WTC11 (cell line): ENCODE measurements around the gene ENTR1. TPM values are rescaled to one million over a fixed set of nuclear protein-coding genes. Genes with fewer than 3 reads are reported as not detected.

ENCODE experiments used
- ATAC-seq: fragments of 200-7000 bp; cut with Tn5 transposase; 2 replicates; pipeline ENCODE4 v1.10.0; 2021; ENCODE audit warnings: mild to moderate bottlenecking, moderate library complexity
- CTCF ChIA-PET: fragments of 300-600 bp; sonication (Branson Sonifier 250); formaldehyde crosslinking; loops from one replicate; lab custom pipeline; 2021; ENCODE audit warnings: antibody characterized with exemption; lab: Charles Lee
- POLR2A ChIA-PET: fragments of 350-600 bp; sonication (Branson Sonifier 250); formaldehyde crosslinking; loops from one replicate; lab custom pipeline; 2021; ENCODE audit warnings: antibody characterized with exemption; lab: Charles Lee
- DNase-seq: peaks from one replicate; pipeline ENCODE4 v3.0.0; 2021; ENCODE audit warnings: low spot score
- H3K27ac Mint-ChIP-seq: 2 replicates; pipeline ENCODE4 v1.8.0; 2021; ENCODE audit warnings: mixed read lengths
- H3K27me3 Mint-ChIP-seq: 2 replicates; pipeline ENCODE4 v1.8.0; 2021; ENCODE audit warnings: low read depth, mild to moderate bottlenecking, moderate library complexity, mixed read lengths
- H3K36me3 Mint-ChIP-seq: 2 replicates; pipeline ENCODE4 v1.8.0; 2021; ENCODE audit warnings: mixed read lengths
- H3K4me1 Mint-ChIP-seq: 2 replicates; pipeline ENCODE4 v1.8.0; 2022; ENCODE audit warnings: mixed read lengths
- H3K4me3 Mint-ChIP-seq: 2 replicates; pipeline ENCODE4 v1.8.0; 2021; ENCODE audit warnings: mild to moderate bottlenecking, moderate library complexity, mixed read lengths
- H3K9me3 Mint-ChIP-seq: 2 replicates; pipeline ENCODE4 v1.8.0; 2021; ENCODE audit warnings: mixed read lengths
- ATF6 ChIP-seq: sonication (generic); formaldehyde crosslinking; IDR thresholded peaks from 2 replicates; pipeline ENCODE4 v1.8.1; 2023; ENCODE audit warnings: mild to moderate bottlenecking, missing genetic modification reagents
- CREM ChIP-seq: sonication (generic); formaldehyde crosslinking; IDR thresholded peaks from 2 replicates; pipeline ENCODE4 v1.8.1; 2022; ENCODE audit warnings: mild to moderate bottlenecking, missing genetic modification reagents, moderate library complexity
- FOXP1 ChIP-seq: sonication (generic); formaldehyde crosslinking; IDR thresholded peaks from 2 replicates; pipeline ENCODE4 v1.8.0; 2022; ENCODE audit warnings: missing genetic modification reagents, mild to moderate bottlenecking, moderate library complexity, borderline replicate concordance
- JUN ChIP-seq: sonication (generic); formaldehyde crosslinking; IDR thresholded peaks from 2 replicates; pipeline ENCODE4 v1.8.0; 2023; ENCODE audit warnings: mild to moderate bottlenecking, missing genetic modification reagents
- NFATC4 ChIP-seq: fragments of 250-450 bp; sonication (Bioruptor Pico); IDR thresholded peaks from 2 replicates; pipeline ENCODE4 v1.9.0; 2021; ENCODE audit warnings: mild to moderate bottlenecking
- OVOL2 ChIP-seq: fragments of 250-450 bp; sonication (Bioruptor Pico); IDR thresholded peaks from 2 replicates; pipeline ENCODE4 v1.9.0; 2021; ENCODE audit warnings: mild to moderate bottlenecking, borderline replicate concordance
- RORB ChIP-seq: fragments of 250-450 bp; sonication (Bioruptor Pico); IDR thresholded peaks from 2 replicates; pipeline ENCODE4 v1.9.0; 2021; ENCODE audit warnings: mild to moderate bottlenecking
- SMAD3 ChIP-seq: sonication (generic); formaldehyde crosslinking; IDR thresholded peaks from 2 replicates; pipeline ENCODE4 v1.8.0; 2022; ENCODE audit warnings: missing genetic modification reagents, mild to moderate bottlenecking, borderline replicate concordance
- SMAD4 ChIP-seq: sonication (generic); formaldehyde crosslinking; IDR thresholded peaks from 2 replicates; pipeline ENCODE4 v1.8.0; 2022; ENCODE audit warnings: mild to moderate bottlenecking, missing genetic modification reagents
- SP1 ChIP-seq: sonication (generic); formaldehyde crosslinking; conservative IDR thresholded peaks from 2 replicates; pipeline ENCODE4 v1.8.1; 2022; ENCODE audit warnings: missing genetic modification reagents
- TEAD1 ChIP-seq: sonication (generic); formaldehyde crosslinking; IDR thresholded peaks from 2 replicates; pipeline ENCODE4 v1.8.0; 2022; ENCODE audit warnings: mild to moderate bottlenecking, missing genetic modification reagents
- USF1 ChIP-seq: sonication (generic); formaldehyde crosslinking; IDR thresholded peaks from 2 replicates; pipeline ENCODE4 v1.8.0; 2022; ENCODE audit warnings: mild to moderate bottlenecking, missing genetic modification reagents
- ZMAT4 ChIP-seq: fragments of 250-450 bp; sonication (Bioruptor Pico); IDR thresholded peaks from 2 replicates; pipeline ENCODE4 v1.9.0; 2021; ENCODE audit warnings: mild to moderate bottlenecking
- ZNF121 ChIP-seq: sonication (generic); formaldehyde crosslinking; IDR thresholded peaks from 2 replicates; pipeline ENCODE4 v1.8.0; 2023; ENCODE audit warnings: missing genetic modification reagents
- ZNF138 ChIP-seq: sonication (generic); formaldehyde crosslinking; conservative IDR thresholded peaks from 2 replicates; pipeline ENCODE4 v1.8.1; 2022; ENCODE audit warnings: mild to moderate bottlenecking, moderate library complexity, missing genetic modification reagents
- ZNF317 ChIP-seq: sonication (generic); formaldehyde crosslinking; IDR thresholded peaks from 2 replicates; pipeline ENCODE4 v1.8.1; 2023; ENCODE audit warnings: low read depth, mild to moderate bottlenecking, moderate library complexity, missing genetic modification reagents, borderline replicate concordance
- ZNF425 ChIP-seq: fragments of 250-450 bp; sonication (Bioruptor Pico); conservative IDR thresholded peaks from 2 replicates; pipeline ENCODE4 v1.9.0; 2021; ENCODE audit warnings: mild to moderate bottlenecking
- ZNF671 ChIP-seq: fragments of 250-450 bp; sonication (Bioruptor Pico); IDR thresholded peaks from 2 replicates; pipeline ENCODE4 v1.8.0; 2021; ENCODE audit warnings: mild to moderate bottlenecking
- total RNA-seq: library from RNA; stranded (reverse); gene quantifications from 3 replicates; pipeline ENCODE4 v1.2.3, GENCODE V29; 2021
- TF ChIP-seq, protein P1 (sequence below): sonication (generic); formaldehyde crosslinking; IDR thresholded peaks from 2 replicates; pipeline ENCODE4 v1.8.1; 2022; ENCODE audit warnings: missing genetic modification reagents, borderline replicate concordance
- TF ChIP-seq, protein P2 (sequence below): sonication (generic); formaldehyde crosslinking; IDR thresholded peaks from 2 replicates; pipeline ENCODE4 v1.8.0; 2022; ENCODE audit warnings: missing genetic modification reagents
- TF ChIP-seq, protein P3 (sequence below): sonication (generic); formaldehyde crosslinking; IDR thresholded peaks from 2 replicates; pipeline ENCODE4 v1.8.0; 2022; ENCODE audit warnings: mild to moderate bottlenecking, missing genetic modification reagents
- TF ChIP-seq, protein P4 (sequence below): sonication (generic); formaldehyde crosslinking; IDR thresholded peaks from 2 replicates; pipeline ENCODE4 v1.8.1; 2023; ENCODE audit warnings: mild to moderate bottlenecking, missing genetic modification reagents

The ENTR1 gene
- total RNA-seq, 1 experiment from 2014 or later = 140 TPM

GRCh38 chr9:136416427-136416826 lies 6.0 kb upstream of the ENTR1 start:
- Mint-ChIP-seq H3K27me3 (no peaks in the 10 kb centered on the region), H3K36me3 (peaks cover 69% of the 10 kb centered on the region), H3K4me1 (peaks cover 5% of the 10 kb centered on the region), H3K27ac (no peak overlapping the region), H3K4me3 (no peak overlapping the region), H3K9me3 (no peaks in the 10 kb centered on the region)
- DNase-seq (no peak), ATAC-seq (no peak)
- ChIA-PET CTCF (no interaction called here), POLR2A (no interaction called here)
- TF ChIP-seq CREM (CRISPR knock-in tag) (no peak), USF1 (CRISPR knock-in tag) (no peak), SMAD3 (no peak), ZNF317 (no peak), ZNF671 (CRISPR knock-in tag) (no peak), SMAD4 (CRISPR knock-in tag) (no peak), SP1 (CRISPR knock-in tag) (no peak), ZMAT4 (CRISPR knock-in tag) (no peak), NFATC4 (no peak), OVOL2 (CRISPR knock-in tag) (no peak), ZNF138 (CRISPR knock-in tag) (no peak), RORB (CRISPR knock-in tag) (no peak)
- TF ChIP-seq, protein P1, sequence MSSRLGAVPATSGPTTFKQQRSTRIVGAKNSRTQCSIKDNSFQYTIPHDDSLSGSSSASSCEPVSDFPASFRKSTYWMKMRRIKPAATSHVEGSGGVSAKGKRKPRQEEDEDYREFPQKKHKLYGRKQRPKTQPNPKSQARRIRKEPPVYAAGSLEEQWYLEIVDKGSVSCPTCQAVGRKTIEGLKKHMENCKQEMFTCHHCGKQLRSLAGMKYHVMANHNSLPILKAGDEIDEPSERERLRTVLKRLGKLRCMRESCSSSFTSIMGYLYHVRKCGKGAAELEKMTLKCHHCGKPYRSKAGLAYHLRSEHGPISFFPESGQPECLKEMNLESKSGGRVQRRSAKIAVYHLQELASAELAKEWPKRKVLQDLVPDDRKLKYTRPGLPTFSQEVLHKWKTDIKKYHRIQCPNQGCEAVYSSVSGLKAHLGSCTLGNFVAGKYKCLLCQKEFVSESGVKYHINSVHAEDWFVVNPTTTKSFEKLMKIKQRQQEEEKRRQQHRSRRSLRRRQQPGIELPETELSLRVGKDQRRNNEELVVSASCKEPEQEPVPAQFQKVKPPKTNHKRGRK = no peak
- TF ChIP-seq, protein P2, sequence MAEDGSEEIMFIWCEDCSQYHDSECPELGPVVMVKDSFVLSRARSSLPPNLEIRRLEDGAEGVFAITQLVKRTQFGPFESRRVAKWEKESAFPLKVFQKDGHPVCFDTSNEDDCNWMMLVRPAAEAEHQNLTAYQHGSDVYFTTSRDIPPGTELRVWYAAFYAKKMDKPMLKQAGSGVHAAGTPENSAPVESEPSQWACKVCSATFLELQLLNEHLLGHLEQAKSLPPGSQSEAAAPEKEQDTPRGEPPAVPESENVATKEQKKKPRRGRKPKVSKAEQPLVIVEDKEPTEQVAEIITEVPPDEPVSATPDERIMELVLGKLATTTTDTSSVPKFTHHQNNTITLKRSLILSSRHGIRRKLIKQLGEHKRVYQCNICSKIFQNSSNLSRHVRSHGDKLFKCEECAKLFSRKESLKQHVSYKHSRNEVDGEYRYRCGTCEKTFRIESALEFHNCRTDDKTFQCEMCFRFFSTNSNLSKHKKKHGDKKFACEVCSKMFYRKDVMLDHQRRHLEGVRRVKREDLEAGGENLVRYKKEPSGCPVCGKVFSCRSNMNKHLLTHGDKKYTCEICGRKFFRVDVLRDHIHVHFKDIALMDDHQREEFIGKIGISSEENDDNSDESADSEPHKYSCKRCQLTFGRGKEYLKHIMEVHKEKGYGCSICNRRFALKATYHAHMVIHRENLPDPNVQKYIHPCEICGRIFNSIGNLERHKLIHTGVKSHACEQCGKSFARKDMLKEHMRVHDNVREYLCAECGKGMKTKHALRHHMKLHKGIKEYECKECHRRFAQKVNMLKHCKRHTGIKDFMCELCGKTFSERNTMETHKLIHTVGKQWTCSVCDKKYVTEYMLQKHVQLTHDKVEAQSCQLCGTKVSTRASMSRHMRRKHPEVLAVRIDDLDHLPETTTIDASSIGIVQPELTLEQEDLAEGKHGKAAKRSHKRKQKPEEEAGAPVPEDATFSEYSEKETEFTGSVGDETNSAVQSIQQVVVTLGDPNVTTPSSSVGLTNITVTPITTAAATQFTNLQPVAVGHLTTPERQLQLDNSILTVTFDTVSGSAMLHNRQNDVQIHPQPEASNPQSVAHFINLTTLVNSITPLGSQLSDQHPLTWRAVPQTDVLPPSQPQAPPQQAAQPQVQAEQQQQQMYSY = no peak
- TF ChIP-seq, protein P3, sequence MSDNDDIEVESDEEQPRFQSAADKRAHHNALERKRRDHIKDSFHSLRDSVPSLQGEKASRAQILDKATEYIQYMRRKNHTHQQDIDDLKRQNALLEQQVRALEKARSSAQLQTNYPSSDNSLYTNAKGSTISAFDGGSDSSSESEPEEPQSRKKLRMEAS (CRISPR knock-in tag) = no peak
- TF ChIP-seq, protein P4, sequence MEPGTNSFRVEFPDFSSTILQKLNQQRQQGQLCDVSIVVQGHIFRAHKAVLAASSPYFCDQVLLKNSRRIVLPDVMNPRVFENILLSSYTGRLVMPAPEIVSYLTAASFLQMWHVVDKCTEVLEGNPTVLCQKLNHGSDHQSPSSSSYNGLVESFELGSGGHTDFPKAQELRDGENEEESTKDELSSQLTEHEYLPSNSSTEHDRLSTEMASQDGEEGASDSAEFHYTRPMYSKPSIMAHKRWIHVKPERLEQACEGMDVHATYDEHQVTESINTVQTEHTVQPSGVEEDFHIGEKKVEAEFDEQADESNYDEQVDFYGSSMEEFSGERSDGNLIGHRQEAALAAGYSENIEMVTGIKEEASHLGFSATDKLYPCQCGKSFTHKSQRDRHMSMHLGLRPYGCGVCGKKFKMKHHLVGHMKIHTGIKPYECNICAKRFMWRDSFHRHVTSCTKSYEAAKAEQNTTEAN (CRISPR knock-in tag) = no peak

DNA sequence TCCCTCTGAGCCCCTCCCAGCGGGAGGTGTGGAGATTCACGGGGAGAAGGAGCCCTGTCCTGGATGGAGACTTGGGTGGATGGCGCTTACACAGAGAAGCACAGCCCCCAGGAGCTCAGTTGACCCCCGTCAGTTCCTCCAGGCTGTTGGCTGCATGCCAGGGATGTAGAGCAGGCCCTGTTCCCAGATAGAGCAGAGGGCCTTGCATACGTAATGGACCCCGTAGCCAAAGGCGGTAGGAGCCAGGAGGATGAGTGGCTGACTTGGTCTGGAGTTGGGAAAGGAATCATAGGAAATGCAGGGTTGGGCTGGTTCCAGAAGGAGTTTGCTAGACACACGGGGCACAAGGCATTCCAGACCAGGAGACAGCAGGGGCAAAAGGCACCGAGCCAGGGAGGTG lies 2.5 kb upstream of the ENTR1 start:
- ChIA-PET CTCF (no interaction called here), POLR2A (no interaction called here)
- Mint-ChIP-seq H3K27ac (no peak overlapping the region), H3K4me3 (no peak overlapping the region), H3K27me3 (no peaks in the 10 kb centered on the region), H3K4me1 (peaks cover 27% of the 10 kb centered on the region), H3K36me3 (peaks cover 71% of the 10 kb centered on the region), H3K9me3 (no peaks in the 10 kb centered on the region)
- no peak for ATAC-seq
- no peak for DNase-seq
- TF ChIP-seq ATF6 (CRISPR knock-in tag) (no peak), ZNF121 (CRISPR knock-in tag) (no peak), TEAD1 (CRISPR knock-in tag) (no peak), ZNF425 (CRISPR knock-in tag) (no peak), FOXP1 (CRISPR knock-in tag) (no peak), SMAD4 (CRISPR knock-in tag) (no peak), JUN (CRISPR knock-in tag) (no peak)
- TF ChIP-seq, protein P1 = no peak
